Nephron progenitor cell (in vitro differentiated cells): ENCODE results near the gene CAMTA1.

Experiments
- DNase-seq: peaks from one replicate; pipeline ENCODE4 v3.0.0; 2021
- H3K27ac Mint-ChIP-seq: 2 replicates; pipeline ENCODE4 v1.8.0; 2021; ENCODE audit warnings: mild to moderate bottlenecking, moderate library complexity, mixed read lengths
- H3K27me3 Mint-ChIP-seq: 2 replicates; pipeline ENCODE4 v1.8.0; 2021; ENCODE audit warnings: mild to moderate bottlenecking, low read depth, mixed read lengths; ENCODE audit not compliant: poor library complexity
- H3K36me3 Mint-ChIP-seq: 2 replicates; pipeline ENCODE4 v1.8.0; 2021; ENCODE audit warnings: low read depth, mixed read lengths
- H3K4me1 Mint-ChIP-seq: 2 replicates; pipeline ENCODE4 v1.8.0; 2021; ENCODE audit warnings: mixed read lengths
- H3K4me3 Mint-ChIP-seq: 2 replicates; pipeline ENCODE4 v1.8.0; 2021; ENCODE audit warnings: mild to moderate bottlenecking, moderate library complexity, mixed read lengths
- H3K9me3 Mint-ChIP-seq: 2 replicates; pipeline ENCODE4 v1.8.0; 2021; ENCODE audit warnings: mild to moderate bottlenecking, moderate library complexity, mixed read lengths
- CTCF ChIP-seq: fragments of 200-600 bp; sonication (generic); IDR thresholded peaks from 2 replicates; pipeline ENCODE4 v1.5.0; 2021; ENCODE audit warnings: antibody characterized with exemption

Gene CAMTA1

DNA sequence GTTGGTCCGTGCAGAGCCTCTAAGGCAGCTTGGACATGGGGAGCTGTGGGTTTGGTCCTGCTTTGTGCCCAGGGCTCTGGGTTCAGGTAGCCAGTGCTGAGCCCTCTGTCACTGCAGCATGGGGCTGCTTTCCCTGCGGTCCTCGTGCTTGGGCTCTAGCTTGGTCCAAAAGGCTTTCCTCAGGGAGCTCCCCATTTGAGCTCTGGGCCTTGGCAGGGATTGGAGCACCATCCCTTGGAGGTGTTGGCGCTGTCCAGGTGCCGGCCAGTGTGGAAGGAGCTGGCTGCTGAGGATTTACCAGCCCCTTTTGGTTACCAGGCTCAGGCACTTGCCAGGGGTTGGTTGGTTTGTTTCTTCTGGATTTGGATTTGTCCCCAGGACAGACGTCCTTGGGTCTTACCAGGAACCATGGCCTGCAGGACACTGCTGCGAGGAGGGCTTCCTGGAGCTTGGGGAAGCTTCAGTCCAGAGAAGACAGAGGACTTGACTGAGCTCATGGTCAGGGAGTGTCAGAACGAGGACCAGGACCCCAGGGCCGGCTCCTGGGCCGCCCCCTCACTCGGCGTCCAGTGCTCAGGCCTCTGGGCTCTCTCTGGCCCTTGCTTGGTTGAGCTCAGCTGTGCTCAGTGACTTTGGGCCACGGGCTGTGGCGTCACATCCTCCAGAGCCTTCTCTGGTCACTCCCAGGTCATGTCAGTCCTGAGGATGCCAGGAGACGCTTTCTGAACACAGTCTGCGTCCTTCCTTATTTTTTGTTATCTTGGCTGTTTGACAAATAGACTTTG is 224.7 kb downstream of the CAMTA1 start:
- TF ChIP-seq CTCF = no peak
- H3K27ac Mint-ChIP-seq = no peak overlapping the region
- peaks cover 21% of the 10 kb centered on the region for H3K4me1 Mint-ChIP-seq
- H3K9me3 Mint-ChIP-seq = no peaks in the 10 kb centered on the region
- peaks cover 23% of the 10 kb centered on the region for H3K27me3 Mint-ChIP-seq
- no peak overlapping the region for H3K4me3 Mint-ChIP-seq
- DNase-seq = no peak
- no peaks in the 10 kb centered on the region for H3K36me3 Mint-ChIP-seq

GRCh38 chr1:7010534-7011200 is 225.4 kb downstream of the CAMTA1 start:
- no peaks in the 10 kb centered on the region for H3K36me3 Mint-ChIP-seq
- no peak overlapping the region for H3K27ac Mint-ChIP-seq
- peaks cover 19% of the 10 kb centered on the region for H3K27me3 Mint-ChIP-seq
- TF ChIP-seq CTCF = no peak
- H3K4me1 Mint-ChIP-seq = peaks cover 28% of the 10 kb centered on the region
- no peak overlapping the region for H3K4me3 Mint-ChIP-seq
- no peak for DNase-seq
- no peaks in the 10 kb centered on the region for H3K9me3 Mint-ChIP-seq

GRCh38 chr1:7011826-7012225 is 226.6 kb downstream of the CAMTA1 start:
- DNase-seq = no peak
- Mint-ChIP-seq H3K36me3 (no peaks in the 10 kb centered on the region), H3K27ac (no peak overlapping the region), H3K9me3 (no peaks in the 10 kb centered on the region), H3K4me3 (no peak overlapping the region), H3K27me3 (peaks cover 18% of the 10 kb centered on the region), H3K4me1 (peaks cover 29% of the 10 kb centered on the region)
- TF ChIP-seq CTCF = no peak

GRCh38 chr1:7012461-7012924 is 227.2 kb downstream of the CAMTA1 start:
- H3K27ac Mint-ChIP-seq = no peak overlapping the region
- H3K4me3 Mint-ChIP-seq = no peak overlapping the region
- H3K4me1 Mint-ChIP-seq = peaks cover 29% of the 10 kb centered on the region
- no peaks in the 10 kb centered on the region for H3K9me3 Mint-ChIP-seq
- no peaks in the 10 kb centered on the region for H3K36me3 Mint-ChIP-seq
- H3K27me3 Mint-ChIP-seq = peaks cover 15% of the 10 kb centered on the region
- TF ChIP-seq CTCF = no peak
- DNase-seq = no peak

- peaks cover 11% of the 10 kb centered on the region for H3K27me3 Mint-ChIP-seq
- H3K4me3 Mint-ChIP-seq = no peak overlapping the region
- H3K27ac Mint-ChIP-seq = no peak overlapping the region
- no peak for DNase-seq
- no peaks in the 10 kb centered on the region for H3K9me3 Mint-ChIP-seq
- H3K4me1 Mint-ChIP-seq = peaks cover 29% of the 10 kb centered on the region
- no peaks in the 10 kb centered on the region for H3K36me3 Mint-ChIP-seq
- no peak for TF ChIP-seq CTCF
These were observed 228.8 kb downstream of the CAMTA1 start for GRCh38 chr1:7013833-7014639.
